Amniotic epithelial cell (primary cell): ENCODE data around the gene SH2B2.
"Not testable (repeated sequence)": the region's sequence is repeated elsewhere in the genome, so short reads cannot be mapped to it uniquely, and the experiment has no call there.

Experiments
- DNase-seq: peaks from one replicate; pipeline ENCODE4 v3.0.0-alpha.2; 2010; ENCODE audit warnings: low read depth

SH2B2 gene

GRCh38 chr7:102337002-102337401 is 50.3 kb downstream of the SH2B2 start:
- not testable (repeated sequence) for DNase-seq

- not testable (repeated sequence) for DNase-seq
Observed at GRCh38 chr7:102337420-102337819, 50.8 kb downstream of the SH2B2 start.

- DNase-seq: not testable (repeated sequence)
Observed at GRCh38 chr7:102340599-102341368, 54.1 kb downstream of the SH2B2 start.

GRCh38 chr7:102346983-102347382 is 60.3 kb downstream of the SH2B2 start:
- DNase-seq: not testable (repeated sequence)

- DNase-seq: not testable (repeated sequence)
Observed at GRCh38 chr7:102356344-102356743, 69.7 kb downstream of the SH2B2 start, which contains the start of gene SPDYE6. TSS of gene SPDYE6 (minus strand) at chr7:102356444. CDS start at chr7:102356023, 421 bp downstream.

GRCh38 chr7:102363549-102364393 is 77.1 kb downstream of the SH2B2 start:
- DNase-seq: peak; percentile 99

- not testable (repeated sequence) for DNase-seq
Observed at GRCh38 chr7:102364394-102364886, 77.8 kb downstream of the SH2B2 start.

GRCh38 chr7:102365390-102365789 is 78.7 kb downstream of the SH2B2 start:
- DNase-seq: not testable (repeated sequence)

- DNase-seq: not testable (repeated sequence)
Observed at GRCh38 chr7:102370038-102370437, 83.4 kb downstream of the SH2B2 start.
